SK-N-SH (cell line): ENCODE measurements around the gene LRRC66. TPM values are rescaled to one million over a fixed set of nuclear protein-coding genes. Genes with fewer than 3 reads are reported as not detected.

Source experiments
- CTCF ChIA-PET: fragments of 300-600, 350-600 bp; formaldehyde crosslinking; extraction: SDS; loops from one replicate; lab custom pipeline; 2021; lab: Yijun Ruan, JAX
- POLR2A ChIA-PET: fragments of 350-600 bp; sonication (Branson Sonifier 250); formaldehyde crosslinking; extraction: SDS; loops from one replicate; lab custom pipeline; 2020; ENCODE audit warnings: antibody characterized with exemption, inconsistent platforms; lab: Yijun Ruan, JAX
- DNase-seq: peaks from one replicate; pipeline ENCODE4 v3.0.0; 2012
- H2AFZ ChIP-seq: fragments of 200-600 bp; sonication (generic); 2 replicates; pipeline ENCODE4 v1.8.1; 2016; ENCODE audit warnings: antibody characterized with exemption, mild to moderate bottlenecking, low read depth
- H3F3A ChIP-seq: fragments of 200-600 bp; sonication (generic); replicated peaks from 2 replicates; pipeline ENCODE3; 2016; ENCODE audit warnings: antibody characterized with exemption, mild to moderate bottlenecking; ENCODE audit not compliant: insufficient read depth
- H3K27ac ChIP-seq, 2 experiments: fragments of 200-500 bp in 1 of 2; fragments of 200-600 bp in 1 of 2; sonication (Bioruptor generic) in 1 of 2; sonication (generic), shearing (Covaris generic) in 1 of 2; 2 replicates each; pipeline versions ENCODE4 v1.5.1 to v1.6.1; 2014 to 2016; ENCODE audit warnings: low read depth in 2 of 2, inconsistent platforms in 1 of 2, low read length in 1 of 2, mild to moderate bottlenecking in 1 of 2, mixed read lengths in 1 of 2
- H3K27me3 ChIP-seq: fragments of 200-600 bp; sonication (generic), shearing (Covaris generic); 2 replicates; pipeline ENCODE4 v1.6.1; 2016; ENCODE audit warnings: mixed run types; ENCODE audit not compliant: insufficient read depth
- H3K36me3 ChIP-seq, 2 experiments: fragments of 200-500 bp in 1 of 2; fragments of 200-600 bp in 1 of 2; sonication (Bioruptor generic) in 1 of 2; sonication (generic) in 1 of 2; replicated peaks in 1 of 2; 2 replicates each; pipeline versions ENCODE3 to v1.5.1; 2014 to 2016; ENCODE audit warnings: low read length in 1 of 2, mild to moderate bottlenecking in 1 of 2; ENCODE audit not compliant: insufficient read depth in 2 of 2, control insufficient read depth in 1 of 2
- H3K4me1 ChIP-seq, 2 experiments: fragments of 200-500 bp in 1 of 2; fragments of 200-600 bp in 1 of 2; sonication (Bioruptor generic) in 1 of 2; sonication (generic), shearing (Covaris generic) in 1 of 2; 2 replicates each; pipeline versions ENCODE4 v1.5.1 to v1.6.1; 2014 to 2016; ENCODE audit warnings: low read depth in 1 of 2, low read length in 1 of 2, mixed run types in 1 of 2; ENCODE audit not compliant: insufficient read depth in 2 of 2, control insufficient read depth in 1 of 2
- H3K4me2 ChIP-seq: fragments of 200-600 bp; sonication (generic), shearing (Covaris generic); 2 replicates; pipeline ENCODE4 v1.6.1; 2017; ENCODE audit warnings: mixed run types
- H3K4me3 ChIP-seq, 2 experiments: fragments of 200-500 bp in 1 of 2; fragments of 200-600 bp in 1 of 2; sonication (Bioruptor generic) in 1 of 2; sonication (generic), shearing (Covaris generic) in 1 of 2; 2 replicates each; pipeline versions ENCODE4 v1.5.1 to v1.8.1; 2014 to 2016; ENCODE audit warnings: low read depth in 2 of 2, inconsistent platforms in 1 of 2, low read length in 1 of 2, mild to moderate bottlenecking in 1 of 2, mixed read lengths in 1 of 2, moderate library complexity in 1 of 2
- H3K79me2 ChIP-seq: fragments of 200-600 bp; sonication (generic); 2 replicates; pipeline ENCODE4 v1.8.1; 2017; ENCODE audit warnings: mild to moderate bottlenecking; ENCODE audit not compliant: insufficient read depth
- H3K9ac ChIP-seq: fragments of 200-600 bp; sonication (generic); 2 replicates; pipeline ENCODE4 v1.6.1; 2017; ENCODE audit warnings: mixed run types
- H3K9me2 ChIP-seq: fragments of 200-600 bp; sonication (generic); 2 replicates; pipeline ENCODE4 v1.6.1; 2017; ENCODE audit warnings: mixed run types
- H3K9me3 ChIP-seq: fragments of 200-600 bp; sonication (generic); 2 replicates; pipeline ENCODE4 v1.6.1; 2017; ENCODE audit warnings: mixed run types, mild to moderate bottlenecking, moderate library complexity
- H4K20me1 ChIP-seq: fragments of 200-600 bp; sonication (generic); 2 replicates; pipeline ENCODE4 v1.6.1; 2017; ENCODE audit warnings: mild to moderate bottlenecking, mixed run types; ENCODE audit not compliant: insufficient read depth
- ELF1 ChIP-seq: IDR thresholded peaks from 2 replicates; pipeline ENCODE4 v1.4.0; 2012
- EP300 ChIP-seq, 2 experiments: IDR thresholded peaks; 2 replicates each; pipeline versions ENCODE4 v1.4.0 to v1.6.1; 2012; ENCODE audit warnings: borderline replicate concordance in 1 of 2, low read depth in 1 of 2, low read length in 1 of 2
- FOXM1 ChIP-seq: IDR thresholded peaks from 2 replicates; pipeline ENCODE4 v1.4.0; 2012; ENCODE audit warnings: low read depth, mild to moderate bottlenecking
- GATA2 ChIP-seq: sonication (generic); formaldehyde crosslinking; IDR thresholded peaks from 2 replicates; pipeline ENCODE4 v1.5.0; 2020; ENCODE audit warnings: mild to moderate bottlenecking, missing genetic modification reagents
- MXI1 ChIP-seq: IDR thresholded peaks from 2 replicates; pipeline ENCODE4 v1.6.1; 2012; ENCODE audit warnings: mild to moderate bottlenecking, low read depth, low read length, improper control_type of control experiment
- NRF1 ChIP-seq: IDR thresholded peaks from 2 replicates; pipeline ENCODE4 v1.6.1; 2012; ENCODE audit warnings: low read depth, mild to moderate bottlenecking, low read length
- RCOR1 ChIP-seq: fragments of 150-350 bp; IDR thresholded peaks from 2 replicates; pipeline ENCODE4 v1.6.1; 2017; ENCODE audit warnings: antibody characterized with exemption, low read length
- RXRA ChIP-seq: IDR thresholded peaks from 2 replicates; pipeline ENCODE4 v1.4.0; 2012; ENCODE audit warnings: low read depth, mild to moderate bottlenecking, borderline replicate concordance
- SMC3 ChIP-seq: IDR thresholded peaks from 2 replicates; pipeline ENCODE4 v1.6.1; 2012; ENCODE audit warnings: low read depth, low read length, improper control_type of control experiment
- TEAD4 ChIP-seq: IDR thresholded peaks from 2 replicates; pipeline ENCODE4 v1.4.0; 2012; ENCODE audit warnings: mild to moderate bottlenecking, borderline replicate concordance; ENCODE audit not compliant: insufficient read depth
- YY1 ChIP-seq: IDR thresholded peaks from 2 replicates; pipeline ENCODE4 v1.4.0; 2012; ENCODE audit warnings: low read depth, mild to moderate bottlenecking
- WGBS: methylation state at CpG from one replicate; pipeline ENCODE4 v1.1.6; 2017; ENCODE audit warnings: low lambda C conversion rate; 5-methylcytosine and 5-hydroxymethylcytosine counted together
- polyA plus RNA-seq, 3 experiments: library from polyadenylated mRNA; depleted of rRNA; stranded (reverse); fragments of >200 nt; gene quantifications; 2 replicates each; pipeline ENCODE4 v1.2.3, GENCODE V29; 2012
- TF ChIP-seq, protein P1 (sequence below): fragments of 200-600 bp; sonication (generic); IDR thresholded peaks from 2 replicates; pipeline ENCODE4 v1.6.1; 2017; ENCODE audit warnings: antibody characterized with exemption, mild to moderate bottlenecking, moderate library complexity
- TF ChIP-seq, protein P2 (sequence below): fragments of 150-350 bp; IDR thresholded peaks from 2 replicates; pipeline ENCODE4 v1.6.1; 2017; ENCODE audit warnings: antibody characterized with exemption, low read length, low read depth, borderline replicate concordance
- TF ChIP-seq, protein P3 (sequence below): IDR thresholded peaks from 2 replicates; pipeline ENCODE4 v1.6.1; 2012; ENCODE audit warnings: mild to moderate bottlenecking, low read depth, low read length, moderate library complexity
- TF ChIP-seq, protein P4 (sequence below): IDR thresholded peaks from 2 replicates; pipeline ENCODE4 v1.4.0; 2012; ENCODE audit warnings: low read depth

The LRRC66 gene
- polyA plus RNA-seq, 1 of the 3 experiments (the other 2 are of a cell fraction) = 0.07 TPM

DNA sequence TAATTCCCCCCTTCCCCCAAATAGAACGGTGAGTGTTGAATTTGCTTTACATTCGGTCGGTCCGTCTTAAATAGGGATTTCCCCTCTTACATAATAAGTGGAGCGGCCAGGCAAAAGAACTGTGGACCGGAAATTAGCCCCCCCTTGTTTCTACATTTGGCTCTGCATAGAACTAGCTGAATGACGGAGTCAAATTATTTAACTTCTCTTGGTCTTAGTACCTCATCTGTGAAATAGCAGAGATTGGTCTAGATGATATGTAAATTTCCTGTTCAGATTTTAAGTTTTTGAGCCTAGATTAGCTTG is 32.3 kb upstream of the LRRC66 start (continued):
- TF ChIP-seq, protein P1, sequence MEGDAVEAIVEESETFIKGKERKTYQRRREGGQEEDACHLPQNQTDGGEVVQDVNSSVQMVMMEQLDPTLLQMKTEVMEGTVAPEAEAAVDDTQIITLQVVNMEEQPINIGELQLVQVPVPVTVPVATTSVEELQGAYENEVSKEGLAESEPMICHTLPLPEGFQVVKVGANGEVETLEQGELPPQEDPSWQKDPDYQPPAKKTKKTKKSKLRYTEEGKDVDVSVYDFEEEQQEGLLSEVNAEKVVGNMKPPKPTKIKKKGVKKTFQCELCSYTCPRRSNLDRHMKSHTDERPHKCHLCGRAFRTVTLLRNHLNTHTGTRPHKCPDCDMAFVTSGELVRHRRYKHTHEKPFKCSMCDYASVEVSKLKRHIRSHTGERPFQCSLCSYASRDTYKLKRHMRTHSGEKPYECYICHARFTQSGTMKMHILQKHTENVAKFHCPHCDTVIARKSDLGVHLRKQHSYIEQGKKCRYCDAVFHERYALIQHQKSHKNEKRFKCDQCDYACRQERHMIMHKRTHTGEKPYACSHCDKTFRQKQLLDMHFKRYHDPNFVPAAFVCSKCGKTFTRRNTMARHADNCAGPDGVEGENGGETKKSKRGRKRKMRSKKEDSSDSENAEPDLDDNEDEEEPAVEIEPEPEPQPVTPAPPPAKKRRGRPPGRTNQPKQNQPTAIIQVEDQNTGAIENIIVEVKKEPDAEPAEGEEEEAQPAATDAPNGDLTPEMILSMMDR = no peak
- TF ChIP-seq RCOR1 (no peak), ELF1 (no peak), SMC3 (no peak)
- TF ChIP-seq, protein P2, sequence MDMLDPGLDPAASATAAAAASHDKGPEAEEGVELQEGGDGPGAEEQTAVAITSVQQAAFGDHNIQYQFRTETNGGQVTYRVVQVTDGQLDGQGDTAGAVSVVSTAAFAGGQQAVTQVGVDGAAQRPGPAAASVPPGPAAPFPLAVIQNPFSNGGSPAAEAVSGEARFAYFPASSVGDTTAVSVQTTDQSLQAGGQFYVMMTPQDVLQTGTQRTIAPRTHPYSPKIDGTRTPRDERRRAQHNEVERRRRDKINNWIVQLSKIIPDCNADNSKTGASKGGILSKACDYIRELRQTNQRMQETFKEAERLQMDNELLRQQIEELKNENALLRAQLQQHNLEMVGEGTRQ = no peak
- TF ChIP-seq, all 33 proteins: peak for 0

DNA sequence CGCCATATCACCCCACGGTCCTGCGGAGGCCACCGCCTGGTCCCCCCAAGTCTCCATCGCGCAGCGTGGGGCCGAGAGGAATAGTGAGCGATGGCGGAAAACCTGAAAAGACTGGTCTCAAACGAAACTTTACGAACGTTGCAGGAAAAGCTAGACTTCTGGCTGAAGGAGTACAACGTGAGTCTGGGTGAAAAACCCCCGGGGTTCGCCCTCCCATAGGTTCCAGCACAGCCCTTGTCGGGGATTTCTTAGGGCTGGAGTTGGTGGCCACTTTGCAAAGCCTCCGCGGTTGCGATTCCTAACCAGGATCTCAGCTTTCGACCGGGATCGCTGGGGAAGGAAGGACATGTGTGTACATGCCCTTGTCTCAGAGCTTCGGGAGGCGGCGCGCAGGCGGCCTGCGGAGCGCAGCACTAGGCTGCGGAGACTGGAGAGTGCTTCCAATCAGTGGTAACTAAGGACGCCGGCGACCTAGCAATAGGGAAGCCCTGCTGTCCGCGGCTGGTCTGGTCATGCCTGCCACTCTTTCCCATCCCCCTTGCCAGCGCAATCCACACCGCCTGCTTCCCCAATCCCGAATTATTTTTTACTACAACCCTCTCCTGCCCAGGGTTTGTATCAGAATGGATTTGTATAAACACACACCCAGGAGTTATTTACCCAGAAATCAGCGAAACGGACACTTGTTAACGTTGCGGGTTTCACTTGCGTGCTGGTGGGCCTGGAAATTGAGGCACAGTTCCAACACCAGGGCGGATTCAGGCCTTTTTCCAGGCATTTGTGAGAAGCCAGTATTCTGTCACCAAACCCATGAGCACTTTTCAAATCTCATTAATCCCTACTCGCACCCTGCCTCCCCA is 31.7 kb upstream of the LRRC66 start:
- WGBS = 58% methylated on average over 37 of the region's 46 CpGs
- DNase-seq = peak; percentile 75

DNA sequence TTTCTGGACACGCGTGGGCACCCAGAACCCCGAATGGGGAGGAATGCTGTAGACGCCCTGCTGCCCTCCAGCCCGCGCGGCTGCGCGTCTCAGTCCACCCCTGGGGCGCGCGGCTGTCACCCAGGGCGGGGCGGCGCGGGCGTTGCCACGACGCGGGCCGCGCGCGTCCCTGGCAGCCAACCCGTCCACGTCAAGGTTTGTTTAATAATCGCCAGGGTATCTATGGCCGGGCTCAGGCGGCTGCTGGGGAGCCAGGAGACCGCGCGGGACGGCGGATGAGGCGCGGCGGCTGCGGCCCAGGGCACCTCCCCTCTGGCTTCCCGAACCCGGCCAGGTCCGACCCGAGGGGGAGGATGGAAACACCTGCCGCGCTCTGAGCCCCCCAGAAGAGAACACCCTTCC is 31.1 kb upstream of the LRRC66 start, which contains the start of gene SPATA18:
TSS of gene SPATA18 (plus strand) at position 92 of the 402 bp plus-strand sequence. CDS start 401 bp downstream, outside the sequence.
- Histone ChIP-seq H3K4me1 (no peaks in the 10 kb centered on the region; a peak in 1 of 4 replicates), H3K27me3 (no peaks in the 10 kb centered on the region; the same call in 1 of the 2 replicates), H3K4me2 (peak within 1 kb of the TSS; percentile 19; the same call in 1 of the 2 replicates), H3K36me3 (no peaks in the 10 kb centered on the region), H4K20me1 (no peaks in the 10 kb centered on the region), H3F3A (no peaks in the 10 kb centered on the region), H3K9me3 (no peaks in the 10 kb centered on the region), H2AFZ (0 out of 2 replicates have a peak within 1 kb of the TSS, but pooled peaks have one; percentile 29), H3K27ac (peak within 1 kb of the TSS in 1 of 2 experiments; percentile 50; a peak in 2 of 4 replicates), H3K4me3 (peak within 1 kb of the TSS; percentile 23 to 42; a peak in 3 of 4 replicates), H3K9ac (no peak within 1 kb of the TSS), H3K9me2 (no peaks in the 10 kb centered on the region), H3K79me2 (no peaks in the 10 kb centered on the region)
- 20% methylated on average over 17 of the region's 44 CpGs for WGBS
- peak; percentile 61 for DNase-seq
- ChIA-PET POLR2A (no interaction called here), CTCF (interaction anchor here (1.2 kb wide), 1 partner anchor 14 kb away, joined by 3 read pairs; no protein-coding TSS in a partner anchor)
- no peak for TF ChIP-seq YY1
- no peak for TF ChIP-seq MXI1
- no peak for TF ChIP-seq TEAD4
- no peak for TF ChIP-seq NRF1
- TF ChIP-seq FOXM1 = no peak
- TF ChIP-seq GATA2 = no peak
- TF ChIP-seq, protein P3, sequence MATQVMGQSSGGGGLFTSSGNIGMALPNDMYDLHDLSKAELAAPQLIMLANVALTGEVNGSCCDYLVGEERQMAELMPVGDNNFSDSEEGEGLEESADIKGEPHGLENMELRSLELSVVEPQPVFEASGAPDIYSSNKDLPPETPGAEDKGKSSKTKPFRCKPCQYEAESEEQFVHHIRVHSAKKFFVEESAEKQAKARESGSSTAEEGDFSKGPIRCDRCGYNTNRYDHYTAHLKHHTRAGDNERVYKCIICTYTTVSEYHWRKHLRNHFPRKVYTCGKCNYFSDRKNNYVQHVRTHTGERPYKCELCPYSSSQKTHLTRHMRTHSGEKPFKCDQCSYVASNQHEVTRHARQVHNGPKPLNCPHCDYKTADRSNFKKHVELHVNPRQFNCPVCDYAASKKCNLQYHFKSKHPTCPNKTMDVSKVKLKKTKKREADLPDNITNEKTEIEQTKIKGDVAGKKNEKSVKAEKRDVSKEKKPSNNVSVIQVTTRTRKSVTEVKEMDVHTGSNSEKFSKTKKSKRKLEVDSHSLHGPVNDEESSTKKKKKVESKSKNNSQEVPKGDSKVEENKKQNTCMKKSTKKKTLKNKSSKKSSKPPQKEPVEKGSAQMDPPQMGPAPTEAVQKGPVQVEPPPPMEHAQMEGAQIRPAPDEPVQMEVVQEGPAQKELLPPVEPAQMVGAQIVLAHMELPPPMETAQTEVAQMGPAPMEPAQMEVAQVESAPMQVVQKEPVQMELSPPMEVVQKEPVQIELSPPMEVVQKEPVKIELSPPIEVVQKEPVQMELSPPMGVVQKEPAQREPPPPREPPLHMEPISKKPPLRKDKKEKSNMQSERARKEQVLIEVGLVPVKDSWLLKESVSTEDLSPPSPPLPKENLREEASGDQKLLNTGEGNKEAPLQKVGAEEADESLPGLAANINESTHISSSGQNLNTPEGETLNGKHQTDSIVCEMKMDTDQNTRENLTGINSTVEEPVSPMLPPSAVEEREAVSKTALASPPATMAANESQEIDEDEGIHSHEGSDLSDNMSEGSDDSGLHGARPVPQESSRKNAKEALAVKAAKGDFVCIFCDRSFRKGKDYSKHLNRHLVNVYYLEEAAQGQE = no peak

More for the DNA sequence above, 31.7 kb upstream of the LRRC66 start:
- Histone ChIP-seq H3F3A (no peaks in the 10 kb centered on the region), H4K20me1 (no peaks in the 10 kb centered on the region), H3K4me3 (peak overlapping the region; percentile 23 to 42; a peak in 3 of 4 replicates), H3K27ac (peak overlapping the region in 1 of 2 experiments; percentile 50; a peak in 2 of 4 replicates), H3K4me1 (no peaks in the 10 kb centered on the region; a peak in 1 of 4 replicates), H2AFZ (no peak overlapping the region), H3K27me3 (no peaks in the 10 kb centered on the region; the same call in 1 of the 2 replicates), H3K36me3 (no peaks in the 10 kb centered on the region), H3K9ac (no peak overlapping the region)
- CTCF ChIA-PET = interaction anchor here (1.2 kb wide), 1 partner anchor 15 kb away, joined by 3 read pairs; no protein-coding TSS in a partner anchor
- POLR2A ChIA-PET = interaction anchor here (0.7 kb wide), 1 partner anchor 14 kb away, joined by 6 read pairs; the partner anchor contains the start of gene SGCB
- TF ChIP-seq MXI1 (peak; percentile 70; the same call in 1 of the 2 replicates), RXRA (no peak), TEAD4 (no peak), NRF1 (peak; percentile 23; the same call in 1 of the 2 replicates), EP300 (IDR thresholded peaks at IDR 0.05; ENCODE audit: borderline replicate concordance in 1 of 2, low read depth in 1 of 2, low read length in 1 of 2) (0 out of 4 replicates have a peak, but pooled peaks of 1 of the 2 experiments have one; percentile 17)
- TF ChIP-seq, protein P4, sequence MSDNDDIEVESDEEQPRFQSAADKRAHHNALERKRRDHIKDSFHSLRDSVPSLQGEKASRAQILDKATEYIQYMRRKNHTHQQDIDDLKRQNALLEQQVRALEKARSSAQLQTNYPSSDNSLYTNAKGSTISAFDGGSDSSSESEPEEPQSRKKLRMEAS = 0 out of 2 replicates have a peak, but pooled peaks have one; percentile 20
- TF ChIP-seq, all 33 proteins: peak for 4
- Histone ChIP-seq H3K4me2 (peak overlapping the region; percentile 19; the same call in 1 of the 2 replicates), H3K79me2 (no peaks in the 10 kb centered on the region), H3K9me3 (no peaks in the 10 kb centered on the region), H3K9me2 (no peaks in the 10 kb centered on the region)
